Measurements from ENCODE around the gene SUPT20H.
"Not testable (repeated sequence)": the region's sequence is repeated elsewhere in the genome, so short reads cannot be mapped to it uniquely, and the experiment has no call there.

Gene SUPT20H

GRCh38 chr13:37068962-37069361 is 9.5 kb upstream of the SUPT20H start:
- DNase-seq: no peak

GRCh38 chr13:37067874-37068273 is 8.4 kb upstream of the SUPT20H start:
- no peak for DNase-seq

- DNase-seq: no peak
Measured at GRCh38 chr13:37065890-37066526, 6.5 kb upstream of the SUPT20H start.

DNA sequence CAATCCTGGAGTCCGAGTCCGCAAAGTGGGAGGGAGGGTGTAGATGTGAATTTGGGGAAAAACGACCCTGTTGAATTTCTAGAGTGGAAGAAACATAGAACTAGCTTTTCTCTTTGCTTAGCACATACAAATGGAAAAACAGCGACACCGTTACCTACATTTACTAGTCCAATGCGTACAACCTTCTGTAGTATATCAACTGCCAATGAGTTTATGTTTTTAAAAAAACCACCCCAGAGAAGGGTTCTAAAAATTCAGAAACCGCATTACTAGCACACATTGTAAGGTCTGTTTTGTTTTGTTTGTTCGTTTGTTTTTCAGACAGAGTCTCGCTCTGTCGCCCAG is 332 bp upstream of the SUPT20H start:
- no peak for DNase-seq

GRCh38 chr13:37056228-37056627 is 3.3 kb downstream of the SUPT20H start:
- DNase-seq: not testable (repeated sequence)

DNA sequence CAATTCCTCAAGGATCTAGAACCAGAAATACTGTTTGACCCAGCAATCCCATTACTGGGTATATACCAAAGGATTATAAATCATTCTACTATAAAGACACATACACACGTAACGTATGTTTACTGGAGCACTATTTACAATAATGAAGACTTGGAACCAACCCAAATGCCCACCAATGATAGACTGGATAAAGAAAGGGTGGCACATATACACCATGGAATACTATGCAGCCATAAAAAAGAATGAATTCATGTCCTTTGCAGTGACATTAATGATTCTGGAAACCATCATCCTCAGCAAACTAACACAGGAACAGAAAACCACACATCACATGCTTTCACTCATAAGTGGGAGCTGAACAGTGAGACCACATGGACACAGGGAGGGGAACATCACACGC is 6.4 kb downstream of the SUPT20H start:
- DNase-seq: not testable (repeated sequence)

DNA sequence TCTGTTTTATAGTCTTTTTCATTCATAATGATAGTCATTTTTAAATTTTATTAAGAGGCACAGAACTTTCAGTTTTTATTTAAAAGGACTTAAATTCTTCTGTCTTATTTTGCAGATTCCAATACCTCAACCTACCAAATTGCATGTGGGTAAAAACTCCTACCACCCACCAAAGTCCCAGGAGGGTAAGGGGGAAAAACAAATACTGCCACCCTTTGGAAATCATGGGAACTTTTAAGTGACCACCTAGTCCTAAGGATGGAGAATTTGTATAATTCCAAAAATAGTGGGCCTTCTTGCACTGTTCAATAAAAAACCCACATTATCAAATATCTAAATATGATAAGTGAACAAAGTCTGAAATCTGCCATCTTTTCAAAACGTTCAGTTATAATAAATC is 9.7 kb downstream of the SUPT20H start:
- DNase-seq: no peak

GRCh38 chr13:37047846-37048245 is 11.6 kb downstream of the SUPT20H start:
- no peak for DNase-seq

- DNase-seq: no peak
Measured at GRCh38 chr13:37047032-37047431, 12.5 kb downstream of the SUPT20H start.

DNA sequence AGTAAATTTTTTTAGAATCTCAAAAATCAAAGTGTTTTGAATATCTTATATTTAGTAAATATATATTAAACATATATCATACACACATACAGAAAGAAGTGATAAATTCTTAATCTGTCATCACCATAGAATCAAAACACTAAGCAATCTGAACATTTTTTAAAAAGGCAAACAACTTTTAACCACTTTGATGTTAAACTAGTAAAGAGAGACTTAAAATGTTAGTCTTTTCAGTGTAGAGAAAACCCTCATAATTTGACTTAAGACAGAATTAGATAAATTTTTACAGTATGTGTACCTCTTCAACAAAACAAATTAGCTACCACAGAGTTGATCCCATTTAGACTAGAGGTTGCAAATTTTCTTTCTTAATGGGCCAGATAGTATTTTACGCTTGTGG is 13.4 kb downstream of the SUPT20H start:
- no peak for DNase-seq

- DNase-seq: no peak
Measured at GRCh38 chr13:37040789-37041188, 18.7 kb downstream of the SUPT20H start.

DNA sequence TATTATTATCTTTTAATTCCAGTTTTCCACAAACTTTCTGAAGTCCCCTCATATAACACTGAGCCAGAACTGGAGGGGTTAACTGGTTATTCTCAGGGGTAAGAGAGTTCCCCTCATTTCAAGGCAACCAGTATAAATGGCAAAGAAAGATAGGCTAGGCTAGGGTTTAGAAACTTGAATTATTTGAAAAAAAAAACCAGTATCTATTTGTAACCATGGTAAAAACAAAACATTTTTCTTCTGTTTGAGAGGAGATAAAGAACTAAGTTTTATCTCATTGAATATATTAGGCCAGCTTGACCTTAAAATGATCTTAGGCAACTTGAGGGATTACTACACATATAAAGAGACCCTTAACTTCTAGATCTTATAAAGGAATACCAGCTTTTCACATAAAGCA is 19.6 kb downstream of the SUPT20H start:
- DNase-seq: no peak

GRCh38 chr13:37037241-37037640 is 22.2 kb downstream of the SUPT20H start:
- DNase-seq: no peak

GRCh38 chr13:37029617-37030016 is 29.9 kb downstream of the SUPT20H start:
- DNase-seq: no peak

GRCh38 chr13:37027639-37028038 is 31.8 kb downstream of the SUPT20H start:
- DNase-seq: no peak

DNA sequence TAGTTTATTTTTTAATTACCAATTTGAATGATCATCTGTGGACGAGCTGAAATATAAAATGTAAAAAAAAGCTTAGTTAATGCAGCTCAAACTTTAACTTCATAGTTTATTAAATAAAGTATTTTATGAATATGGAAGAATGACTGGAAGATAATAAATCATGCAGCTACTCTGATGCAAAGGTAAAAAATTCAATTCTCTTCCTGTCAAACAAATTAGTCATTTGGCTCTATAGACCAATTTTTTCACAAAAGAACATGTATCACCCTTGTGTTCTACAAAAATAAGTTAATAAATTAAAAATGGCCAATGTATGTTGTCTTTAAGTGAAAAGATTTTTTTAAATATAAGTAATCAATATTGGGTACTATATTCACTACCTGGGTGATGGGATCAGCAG is 32.7 kb downstream of the SUPT20H start:
- DNase-seq: no peak

GRCh38 chr13:37023871-37024270 is 35.6 kb downstream of the SUPT20H start:
- no peak for DNase-seq

DNA sequence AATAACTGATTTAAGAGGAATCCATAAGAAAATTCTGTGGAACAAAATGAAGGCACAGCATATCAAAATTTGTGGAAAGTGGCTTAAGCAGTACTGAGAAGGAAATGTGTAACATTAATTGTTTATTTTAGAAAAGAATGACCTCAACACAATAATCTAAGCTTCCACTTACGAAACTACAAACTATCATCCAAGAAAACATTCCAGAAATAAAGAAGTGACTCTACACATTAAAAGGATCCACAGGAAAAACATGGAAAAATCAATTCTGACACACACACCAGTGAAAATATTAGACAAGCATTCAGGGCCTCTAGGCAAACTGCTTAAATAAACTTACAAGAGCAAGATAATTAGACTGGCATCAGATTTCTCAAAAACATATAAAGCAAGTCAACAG is 44.9 kb downstream of the SUPT20H start:
- no peak for DNase-seq

- DNase-seq: no peak
Measured at GRCh38 chr13:37011788-37012187, 47.7 kb downstream of the SUPT20H start.

DNA sequence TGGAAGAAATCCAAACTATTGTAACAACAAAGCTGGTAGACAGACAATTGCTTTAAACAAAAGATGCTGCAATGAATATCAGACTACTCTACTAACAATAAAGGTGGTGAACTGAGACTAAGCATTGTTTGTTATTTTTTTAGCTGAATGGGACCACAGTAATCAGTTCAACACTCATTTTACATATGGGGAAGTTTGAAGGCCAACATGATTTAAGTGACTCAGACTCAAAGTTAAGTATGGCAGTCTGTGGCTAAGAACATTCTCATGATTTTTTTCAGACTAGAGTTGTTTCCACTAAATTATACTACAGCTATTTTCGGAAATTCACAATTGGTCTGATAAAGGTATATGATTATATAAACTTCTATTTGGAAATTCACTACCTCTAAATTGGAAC is 48.5 kb downstream of the SUPT20H start:
- no peak for DNase-seq

DNA sequence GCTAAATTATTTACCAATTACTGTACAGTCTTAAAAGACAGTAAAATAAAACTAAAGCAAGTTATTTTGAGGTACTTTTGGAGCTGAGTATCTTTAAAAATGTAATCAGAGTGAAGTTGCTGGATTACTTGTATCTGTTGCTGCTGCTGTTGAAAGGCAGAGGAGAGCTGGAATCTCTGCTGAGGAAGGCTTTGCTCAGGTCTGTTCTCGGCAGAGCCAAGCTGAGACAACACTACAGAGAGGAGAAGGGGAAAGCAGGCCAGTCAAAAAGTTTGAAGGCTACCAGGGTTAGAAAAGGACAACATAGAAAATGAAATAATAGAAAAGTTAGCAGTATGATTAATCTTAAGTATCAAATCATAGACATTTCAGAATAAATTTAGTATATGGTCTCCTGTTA is 49.1 kb downstream of the SUPT20H start:
- no peak for DNase-seq

- DNase-seq: no peak
Measured at GRCh38 chr13:37009692-37010091, 49.8 kb downstream of the SUPT20H start.

DNA sequence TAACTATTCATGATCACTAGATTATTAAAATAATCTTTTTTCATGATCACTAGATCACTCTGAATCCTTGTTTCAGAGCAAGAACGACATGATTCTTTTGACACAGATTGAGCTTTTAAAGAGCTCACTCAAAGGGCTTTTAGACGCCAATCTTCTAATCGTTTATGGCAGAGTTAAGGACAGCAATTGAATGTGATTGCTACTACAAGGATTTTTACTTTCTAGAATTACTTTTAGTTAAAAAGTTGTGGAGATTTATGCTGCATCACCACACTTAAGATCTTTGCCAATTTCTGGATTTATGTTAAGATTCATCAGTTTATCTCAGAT is 57.6 kb downstream of the SUPT20H start:
- DNase-seq: no peak

GRCh38 chr13:36999054-36999714 is 60.3 kb downstream of the SUPT20H start, which contains the start of gene ALG5:
Gene ALG5, minus strand, starts transcription at chr13:36999340. Its CDS starts 40 bp downstream, at chr13:36999300.
- DNase-seq: peak; percentile 79

- DNase-seq: peak; percentile 18
Measured at GRCh38 chr13:36998624-36999041, 60.9 kb downstream of the SUPT20H start.

Data from NCI-H1092 (cell line).